Liver (tissue), 9 donors: ENCODE data around the gene TEX48. TPM values are rescaled to one million over a fixed set of nuclear protein-coding genes. Genes with fewer than 3 reads are reported as not detected.

Experiments used
- DNase-seq: peaks from one replicate; pipeline ENCODE4 v3.0.0-alpha.2; 2017; ENCODE audit warnings: low spot score
- H3K27ac ChIP-seq, 2 donors: one replicate each; pipeline ENCODE4 v1.7.0; 2013; ENCODE audit warnings: inconsistent platforms in 2 of 2, low read length in 2 of 2, control low read depth in 1 of 2, low read depth in 1 of 2, mild to moderate bottlenecking in 1 of 2
- H3K27me3 ChIP-seq, 4 donors: one replicate each; pipeline versions ENCODE4 v1.6.1 to v1.7.0; 2013; ENCODE audit warnings: low read length in 3 of 4, inconsistent platforms in 1 of 4, mild to moderate bottlenecking in 1 of 4, moderate library complexity in 1 of 4; ENCODE audit not compliant: control insufficient read depth in 4 of 4, insufficient read depth in 4 of 4
- H3K36me3 ChIP-seq, 4 donors: one replicate each; pipeline versions ENCODE4 v1.6.1 to v1.7.0; 2013; ENCODE audit warnings: low read length in 3 of 4, mild to moderate bottlenecking in 3 of 4, low read depth in 1 of 4, moderate library complexity in 1 of 4; ENCODE audit not compliant: control insufficient read depth in 4 of 4, insufficient read depth in 3 of 4
- H3K4me1 ChIP-seq, 4 donors: one replicate each; pipeline versions ENCODE4 v1.6.1 to v1.7.0; 2013; ENCODE audit warnings: low read length in 3 of 4, mild to moderate bottlenecking in 3 of 4, moderate library complexity in 1 of 4; ENCODE audit not compliant: control insufficient read depth in 4 of 4, insufficient read depth in 4 of 4
- H3K4me3 ChIP-seq, 3 donors: one replicate each; pipeline versions ENCODE4 v1.6.1 to v1.7.0; 2013; ENCODE audit warnings: low read length in 3 of 3, control low read depth in 1 of 3, low read depth in 1 of 3, mild to moderate bottlenecking in 1 of 3
- H3K9ac ChIP-seq, 2 donors: one replicate each; pipeline ENCODE4 v1.7.0; 2013; ENCODE audit warnings: low read length in 2 of 2, mild to moderate bottlenecking in 2 of 2, moderate library complexity in 2 of 2, control low read depth in 1 of 2, low read depth in 1 of 2
- H3K9me3 ChIP-seq, 4 donors: one replicate each; pipeline versions ENCODE4 v1.6.1 to v1.7.0; 2013; ENCODE audit warnings: low read length in 3 of 4; ENCODE audit not compliant: control insufficient read depth in 4 of 4
- ATF3 ChIP-seq: IDR thresholded peaks from 2 replicates; pipeline ENCODE4 v1.6.1; 2016; ENCODE audit warnings: antibody characterized with exemption
- EGR1 ChIP-seq, 2 donors: IDR thresholded peaks; 2 replicates each; pipeline ENCODE4 v1.6.1; 2016 to 2018; ENCODE audit warnings: antibody characterized with exemption in 2 of 2, low read depth in 2 of 2
- FOXA1 ChIP-seq: IDR thresholded peaks from 2 replicates; pipeline ENCODE4 v1.6.1; 2016; ENCODE audit warnings: antibody characterized with exemption
- FOXA2 ChIP-seq: IDR thresholded peaks from 2 replicates; pipeline ENCODE4 v1.6.1; 2016; ENCODE audit warnings: antibody characterized with exemption
- GABPA ChIP-seq, 2 donors: IDR thresholded peaks in 1 of 2; conservative IDR thresholded peaks in 1 of 2; 2 replicates each; pipeline ENCODE4 v1.6.1; 2016; ENCODE audit warnings: antibody characterized with exemption in 2 of 2, mild to moderate bottlenecking in 1 of 2, moderate library complexity in 1 of 2
- HNF4A ChIP-seq, 2 donors: conservative IDR thresholded peaks; 2 replicates each; pipeline ENCODE4 v1.6.1; 2016; ENCODE audit warnings: antibody characterized with exemption in 2 of 2, mild to moderate bottlenecking in 2 of 2
- HNF4G ChIP-seq: IDR thresholded peaks from 2 replicates; pipeline ENCODE4 v1.6.1; 2016; ENCODE audit warnings: antibody characterized with exemption
- JUND ChIP-seq, 2 donors: IDR thresholded peaks; 2 replicates each; pipeline ENCODE4 v1.6.1; 2016; ENCODE audit warnings: antibody characterized with exemption in 2 of 2
- NR2F2 ChIP-seq: IDR thresholded peaks from 2 replicates; pipeline ENCODE4 v1.6.1; 2016; ENCODE audit warnings: antibody characterized with exemption
- RAD21 ChIP-seq, 2 donors: IDR thresholded peaks; 2 replicates each; pipeline ENCODE4 v1.6.1; 2016; ENCODE audit warnings: antibody characterized with exemption in 2 of 2, mild to moderate bottlenecking in 2 of 2
- RXRA ChIP-seq, 2 donors: IDR thresholded peaks; 2 replicates each; pipeline ENCODE4 v1.6.1; 2017 to 2018; ENCODE audit warnings: antibody characterized with exemption in 2 of 2, mild to moderate bottlenecking in 1 of 2
- SP1 ChIP-seq: IDR thresholded peaks from 2 replicates; pipeline ENCODE4 v1.6.1; 2018; ENCODE audit warnings: antibody characterized with exemption, mild to moderate bottlenecking
- TAF1 ChIP-seq: conservative IDR thresholded peaks from 2 replicates; pipeline ENCODE4 v1.6.1; 2016; ENCODE audit warnings: antibody characterized with exemption, mild to moderate bottlenecking
- YY1 ChIP-seq: IDR thresholded peaks from 2 replicates; pipeline ENCODE4 v1.6.1; 2016; ENCODE audit warnings: antibody characterized with exemption, mild to moderate bottlenecking
- WGBS: extraction: QIAGEN DNeasy Blood & Tissue Kit; methylation state at CpG from one replicate; pipeline ENCODE4 v1.1.7; 2013; 5-methylcytosine and 5-hydroxymethylcytosine counted together
- polyA plus RNA-seq, 2 donors: library from polyadenylated mRNA; stranded (reverse) in 1 of 2; unstranded in 1 of 2; fragments of 200-250 nt in 1 of 2; fragments of >200 nt in 1 of 2; fragmentation: Nextera tagmentation in 1 of 2; extraction: Ambion mirVana in 1 of 2; gene quantifications; one replicate each; pipeline versions ENCODE4 v1.2.1 to v1.2.3, GENCODE V29; 2013 to 2015
- total RNA-seq, 2 donors: library from RNA; depleted of rRNA; stranded (reverse); fragments of >200 nt; gene quantifications; one replicate each; pipeline ENCODE4 v1.2.3, GENCODE V29; 2014
- TF ChIP-seq, protein P1 (sequence below): IDR thresholded peaks from 2 replicates; pipeline ENCODE4 v1.6.1; 2016; ENCODE audit warnings: antibody characterized with exemption, mild to moderate bottlenecking
- TF ChIP-seq, protein P2 (sequence below): fragments of 150-350 bp; IDR thresholded peaks from 2 replicates; pipeline ENCODE4 v1.5.1; 2017; ENCODE audit warnings: improper control_type of control experiment, low read depth, low read length; ENCODE audit not compliant: missing input control
- donor health status: healthy.
- donor health status: healthy.
- donor health status: healthy.
- donor health status: healthy.
- donor health status: healthy.

TEX48 gene
- total and polyA plus RNA-seq, 4 donors = not detected

DNA sequence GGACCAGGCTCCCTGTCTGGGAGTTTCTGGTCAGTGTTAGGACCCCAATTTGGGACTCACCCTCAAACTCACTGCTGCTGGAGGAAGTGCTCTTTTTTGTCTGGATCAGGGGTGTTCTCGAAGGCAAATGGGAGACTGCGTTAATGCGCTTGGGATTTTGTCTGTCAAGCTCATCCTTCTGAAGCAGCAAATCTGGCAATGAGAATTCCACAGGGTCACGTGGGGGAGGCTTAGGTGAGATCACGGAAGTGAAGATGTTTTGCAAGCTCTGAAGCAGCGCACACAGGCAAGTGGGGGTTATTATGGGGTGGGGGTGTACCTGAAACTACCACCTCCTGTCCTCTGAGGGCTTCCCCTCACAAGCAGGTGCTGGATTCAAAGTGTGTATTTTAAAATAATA lies 13.8 kb downstream of the TEX48 start:
- Histone ChIP-seq H3K4me3 (no peak overlapping the region), H3K9me3 (peaks cover 0 to 4% (median 0%) of the 10 kb centered on the region in 4 donors), H3K27ac (no peak overlapping the region), H3K27me3 (no peaks in the 10 kb centered on the region), H3K36me3 (no peaks in the 10 kb centered on the region), H3K4me1 (no peaks in the 10 kb centered on the region), H3K9ac (no peak overlapping the region)
- 80% methylated on average over 6 of the region's 6 CpGs for whole genome bisulfite sequencing
- DNase-seq = no peak
- no peak for TF ChIP-seq GABPA (IDR thresholded peaks at IDR 0.05 in 1 of 2, conservative IDR thresholded peaks at IDR 0.05 in 1 of 2)
- TF ChIP-seq TAF1 = no peak
- TF ChIP-seq, protein P1, sequence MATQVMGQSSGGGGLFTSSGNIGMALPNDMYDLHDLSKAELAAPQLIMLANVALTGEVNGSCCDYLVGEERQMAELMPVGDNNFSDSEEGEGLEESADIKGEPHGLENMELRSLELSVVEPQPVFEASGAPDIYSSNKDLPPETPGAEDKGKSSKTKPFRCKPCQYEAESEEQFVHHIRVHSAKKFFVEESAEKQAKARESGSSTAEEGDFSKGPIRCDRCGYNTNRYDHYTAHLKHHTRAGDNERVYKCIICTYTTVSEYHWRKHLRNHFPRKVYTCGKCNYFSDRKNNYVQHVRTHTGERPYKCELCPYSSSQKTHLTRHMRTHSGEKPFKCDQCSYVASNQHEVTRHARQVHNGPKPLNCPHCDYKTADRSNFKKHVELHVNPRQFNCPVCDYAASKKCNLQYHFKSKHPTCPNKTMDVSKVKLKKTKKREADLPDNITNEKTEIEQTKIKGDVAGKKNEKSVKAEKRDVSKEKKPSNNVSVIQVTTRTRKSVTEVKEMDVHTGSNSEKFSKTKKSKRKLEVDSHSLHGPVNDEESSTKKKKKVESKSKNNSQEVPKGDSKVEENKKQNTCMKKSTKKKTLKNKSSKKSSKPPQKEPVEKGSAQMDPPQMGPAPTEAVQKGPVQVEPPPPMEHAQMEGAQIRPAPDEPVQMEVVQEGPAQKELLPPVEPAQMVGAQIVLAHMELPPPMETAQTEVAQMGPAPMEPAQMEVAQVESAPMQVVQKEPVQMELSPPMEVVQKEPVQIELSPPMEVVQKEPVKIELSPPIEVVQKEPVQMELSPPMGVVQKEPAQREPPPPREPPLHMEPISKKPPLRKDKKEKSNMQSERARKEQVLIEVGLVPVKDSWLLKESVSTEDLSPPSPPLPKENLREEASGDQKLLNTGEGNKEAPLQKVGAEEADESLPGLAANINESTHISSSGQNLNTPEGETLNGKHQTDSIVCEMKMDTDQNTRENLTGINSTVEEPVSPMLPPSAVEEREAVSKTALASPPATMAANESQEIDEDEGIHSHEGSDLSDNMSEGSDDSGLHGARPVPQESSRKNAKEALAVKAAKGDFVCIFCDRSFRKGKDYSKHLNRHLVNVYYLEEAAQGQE = no peak
- TF ChIP-seq RXRA (IDR thresholded peaks at IDR 0.05) = no peak
- no peak for TF ChIP-seq EGR1 (IDR thresholded peaks at IDR 0.05; ENCODE audit: low read depth in 2 of 2)
- TF ChIP-seq FOXA1 = no peak

DNA sequence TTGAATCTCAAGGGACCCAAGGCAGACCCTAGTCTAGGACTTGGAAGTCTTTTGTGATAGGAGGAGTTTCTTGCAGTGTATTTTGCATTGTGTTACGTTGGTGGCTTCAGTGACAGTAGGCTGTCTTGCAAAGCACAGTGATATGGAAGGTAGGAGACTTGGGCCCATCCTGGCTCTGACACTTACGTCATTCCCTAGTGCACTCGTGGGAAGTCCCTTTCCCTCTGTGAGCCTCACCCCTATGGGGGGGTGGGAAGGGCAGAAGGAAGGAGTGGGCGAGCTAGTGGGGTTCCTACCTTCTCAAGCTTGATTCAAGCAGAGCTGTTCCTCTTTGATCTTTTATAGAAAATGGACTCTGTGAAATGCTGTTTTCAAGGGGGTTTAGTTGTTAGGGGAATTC lies 15.1 kb downstream of the TEX48 start:
- TF ChIP-seq RXRA (IDR thresholded peaks at IDR 0.05) (no peak), YY1 (no peak), NR2F2 (no peak), HNF4G (no peak), HNF4A (conservative IDR thresholded peaks at IDR 0.05) (no peak), ATF3 (no peak), SP1 (no peak), JUND (IDR thresholded peaks at IDR 0.05) (no peak), FOXA2 (no peak), RAD21 (IDR thresholded peaks at IDR 0.05) (no peak)
- TF ChIP-seq, protein P1 = no peak
- TF ChIP-seq, protein P2, sequence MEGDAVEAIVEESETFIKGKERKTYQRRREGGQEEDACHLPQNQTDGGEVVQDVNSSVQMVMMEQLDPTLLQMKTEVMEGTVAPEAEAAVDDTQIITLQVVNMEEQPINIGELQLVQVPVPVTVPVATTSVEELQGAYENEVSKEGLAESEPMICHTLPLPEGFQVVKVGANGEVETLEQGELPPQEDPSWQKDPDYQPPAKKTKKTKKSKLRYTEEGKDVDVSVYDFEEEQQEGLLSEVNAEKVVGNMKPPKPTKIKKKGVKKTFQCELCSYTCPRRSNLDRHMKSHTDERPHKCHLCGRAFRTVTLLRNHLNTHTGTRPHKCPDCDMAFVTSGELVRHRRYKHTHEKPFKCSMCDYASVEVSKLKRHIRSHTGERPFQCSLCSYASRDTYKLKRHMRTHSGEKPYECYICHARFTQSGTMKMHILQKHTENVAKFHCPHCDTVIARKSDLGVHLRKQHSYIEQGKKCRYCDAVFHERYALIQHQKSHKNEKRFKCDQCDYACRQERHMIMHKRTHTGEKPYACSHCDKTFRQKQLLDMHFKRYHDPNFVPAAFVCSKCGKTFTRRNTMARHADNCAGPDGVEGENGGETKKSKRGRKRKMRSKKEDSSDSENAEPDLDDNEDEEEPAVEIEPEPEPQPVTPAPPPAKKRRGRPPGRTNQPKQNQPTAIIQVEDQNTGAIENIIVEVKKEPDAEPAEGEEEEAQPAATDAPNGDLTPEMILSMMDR = no peak
- Histone ChIP-seq H3K36me3 (no peaks in the 10 kb centered on the region), H3K9me3 (peaks cover 0 to 4% (median 0%) of the 10 kb centered on the region in 4 donors), H3K27me3 (peaks cover 0 to 2% (median 0%) of the 10 kb centered on the region in 4 donors), H3K4me1 (no peaks in the 10 kb centered on the region), H3K4me3 (no peak overlapping the region), H3K27ac (no peak overlapping the region), H3K9ac (no peak overlapping the region)
- DNase-seq = no peak
- 78% methylated on average over 4 of the region's 4 CpGs for whole genome bisulfite sequencing
